ENCODE measurements around the gene ZNF497. TPM values are rescaled to one million over a fixed set of nuclear protein-coding genes. Genes with fewer than 3 reads are reported as not detected.

ZNF497 gene
- total and polyA plus RNA-seq, 4 donors, result 0.97 to 3.8 (median 2.4) TPM

DNA sequence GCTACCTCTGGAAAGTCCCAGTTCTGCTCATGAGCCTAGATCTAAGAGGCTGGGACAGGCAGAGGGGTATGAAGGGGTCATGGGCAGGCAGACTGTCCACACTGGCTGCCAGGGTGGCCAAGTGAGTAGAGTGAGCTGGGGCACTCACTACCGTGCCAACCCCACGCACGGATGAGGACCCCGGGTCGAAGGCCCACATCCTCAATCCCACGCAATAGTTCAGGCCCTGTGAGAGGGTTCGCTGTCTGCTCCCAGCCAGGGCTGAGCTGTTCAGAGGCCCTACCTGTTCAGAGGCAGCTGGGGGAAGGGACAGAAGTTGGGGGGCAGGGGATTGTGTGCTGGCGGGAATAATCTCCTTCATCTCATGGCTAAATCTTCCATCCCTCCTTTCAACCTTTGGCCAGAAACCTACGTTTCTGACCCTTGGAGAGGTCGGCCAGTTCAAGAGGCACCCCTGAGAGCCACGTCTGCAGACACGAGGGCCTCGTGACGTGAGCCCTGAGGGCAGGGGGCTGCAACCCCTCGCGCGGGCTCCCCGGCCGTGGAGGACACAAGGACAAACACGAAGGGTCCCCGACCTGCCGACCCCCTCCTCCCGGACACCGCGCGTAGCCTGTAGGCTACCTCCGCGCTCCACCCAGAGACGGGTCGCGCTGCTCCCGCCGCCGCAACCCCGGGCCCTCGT lies 23.5 kb upstream of the ZNF497 start:
- Histone ChIP-seq H3K4me3 (peak overlapping the region; percentile 77), H3K9ac (ENCODE audit: insufficient read depth in 1 of 2, low read length in 2 of 2) (peak overlapping the region; percentile 3 to 94), H3K27me3 (ENCODE audit: control insufficient read depth in 3 of 3, insufficient read depth in 3 of 3, low read length in 2 of 3) (no peaks in the 10 kb centered on the region), H3K36me3 (ENCODE audit: control insufficient read depth in 4 of 4, insufficient read depth in 4 of 4, low read length in 4 of 4) (peaks cover 2 to 8% (median 7%) of the 10 kb centered on the region in 4 donors), H3K27ac (ENCODE audit: low read depth in 1 of 2, low read length in 1 of 2) (peak overlapping the region; percentile 97 to 99), H3K9me3 (ENCODE audit: control insufficient read depth in 4 of 4, insufficient read depth in 3 of 4, low read length in 3 of 4) (no peaks in the 10 kb centered on the region), H3K4me1 (ENCODE audit: control insufficient read depth in 5 of 5, insufficient read depth in 5 of 5, low read length in 5 of 5) (peaks cover 0 to 30% (median 17%) of the 10 kb centered on the region in 5 donors)
- no peak for ATAC-seq (ENCODE audit: insufficient read depth, low FRiP score)
- DNase-seq, result no peak
- WGBS, 2 donors, result 8 to 16% methylated on average over 36 of the region's 36 CpGs
- TF ChIP-seq CTCF (IDR thresholded peaks at IDR 0.05; ENCODE audit: control extremely low read depth, extremely low read depth), result no peak

DNA sequence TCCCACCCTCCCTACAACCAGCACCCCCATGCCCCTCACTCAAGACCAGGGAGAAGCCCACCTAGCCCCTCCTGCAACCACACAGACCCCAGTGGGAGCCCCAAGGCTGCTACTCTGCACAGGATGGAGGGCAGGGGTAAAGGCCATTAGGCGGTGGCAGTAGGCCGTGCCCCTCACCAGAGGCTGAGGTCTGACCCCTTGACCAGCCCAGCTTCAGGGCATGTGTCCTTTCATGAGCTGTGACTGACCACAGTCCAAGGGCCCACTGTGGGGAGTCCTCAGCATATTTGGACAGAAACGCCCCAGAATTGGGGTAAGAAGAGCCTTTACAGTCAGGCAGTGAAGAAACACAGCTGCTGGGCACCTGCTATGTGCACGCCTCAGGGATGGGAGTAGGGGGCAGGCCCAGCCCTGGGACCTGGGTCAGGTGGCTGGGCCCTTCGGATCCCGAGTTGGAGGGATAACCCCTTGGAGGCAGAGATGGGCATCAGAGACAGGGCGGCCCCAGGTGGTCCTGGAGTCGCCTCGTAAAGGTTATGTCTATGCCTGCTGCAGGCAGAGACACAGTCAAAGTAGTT lies 22.9 kb upstream of the ZNF497 start:
- H3K27ac ChIP-seq (ENCODE audit: low read depth in 1 of 2, low read length in 1 of 2), result peak overlapping the region; percentile 97 to 99
- peak overlapping the region; percentile 3 to 94 for H3K9ac ChIP-seq (ENCODE audit: insufficient read depth in 1 of 2, low read length in 2 of 2)
- peaks cover 0 to 31% (median 17%) of the 10 kb centered on the region in 5 donors for H3K4me1 ChIP-seq (ENCODE audit: control insufficient read depth in 5 of 5, insufficient read depth in 5 of 5, low read length in 5 of 5)
- DNase-seq, result no peak
- no peaks in the 10 kb centered on the region for H3K27me3 ChIP-seq (ENCODE audit: control insufficient read depth in 3 of 3, insufficient read depth in 3 of 3, low read length in 2 of 3)
- WGBS, 2 donors, result 84 to 85% methylated on average over 9 of the region's 9 CpGs
- H3K9me3 ChIP-seq (ENCODE audit: control insufficient read depth in 4 of 4, insufficient read depth in 3 of 4, low read length in 3 of 4), result no peaks in the 10 kb centered on the region
- ATAC-seq (ENCODE audit: insufficient read depth, low FRiP score), result no peak
- H3K4me3 ChIP-seq, result no peak overlapping the region
- H3K36me3 ChIP-seq (ENCODE audit: control insufficient read depth in 4 of 4, insufficient read depth in 4 of 4, low read length in 4 of 4), result peaks cover 2 to 8% (median 4%) of the 10 kb centered on the region in 4 donors
- TF ChIP-seq CTCF (IDR thresholded peaks at IDR 0.05; ENCODE audit: control extremely low read depth, extremely low read depth), result no peak

DNA sequence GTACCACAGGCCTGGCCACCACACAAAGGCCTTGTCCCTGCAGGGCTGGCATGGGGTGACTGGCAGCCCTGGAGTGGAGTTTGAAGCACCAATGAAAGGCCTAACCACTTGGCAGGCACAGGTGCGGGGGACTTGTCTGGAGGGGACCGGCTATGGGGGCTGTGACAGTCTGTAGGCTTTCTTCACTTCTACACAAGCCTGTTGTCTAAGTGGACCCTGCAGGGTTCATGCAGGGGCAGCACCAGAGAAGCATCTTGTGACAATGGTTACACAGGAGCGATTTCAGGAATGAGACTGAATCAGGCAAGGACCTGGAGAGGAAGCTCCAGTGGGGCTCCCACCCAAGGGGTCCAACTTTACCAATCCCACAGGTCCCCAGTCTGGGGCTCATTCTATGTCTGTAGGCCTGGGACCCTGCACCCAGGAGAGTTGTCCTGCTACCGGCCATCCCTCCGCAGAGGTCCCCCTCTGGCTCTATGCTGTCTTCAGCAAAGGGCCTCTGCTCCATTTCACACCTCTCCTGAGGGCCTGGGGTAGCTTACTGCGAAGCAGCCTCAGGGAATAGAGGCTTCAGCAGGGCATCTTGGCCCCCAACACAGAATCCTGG lies 20.5 kb upstream of the ZNF497 start:
- Histone ChIP-seq H3K9ac (ENCODE audit: insufficient read depth in 1 of 2, low read length in 2 of 2) (no peak overlapping the region), H3K4me1 (ENCODE audit: control insufficient read depth in 5 of 5, insufficient read depth in 5 of 5, low read length in 5 of 5) (peaks cover 0 to 39% (median 18%) of the 10 kb centered on the region in 5 donors), H3K27ac (ENCODE audit: low read depth in 1 of 2, low read length in 1 of 2) (no peak overlapping the region), H3K36me3 (ENCODE audit: control insufficient read depth in 4 of 4, insufficient read depth in 4 of 4, low read length in 4 of 4) (peaks cover 0 to 2% (median 1%) of the 10 kb centered on the region in 4 donors), H3K9me3 (ENCODE audit: control insufficient read depth in 4 of 4, insufficient read depth in 3 of 4, low read length in 3 of 4) (no peaks in the 10 kb centered on the region), H3K4me3 (no peak overlapping the region), H3K27me3 (ENCODE audit: control insufficient read depth in 3 of 3, insufficient read depth in 3 of 3, low read length in 2 of 3) (no peaks in the 10 kb centered on the region)
- no peak for TF ChIP-seq CTCF (IDR thresholded peaks at IDR 0.05; ENCODE audit: control extremely low read depth, extremely low read depth)
- ATAC-seq (ENCODE audit: insufficient read depth, low FRiP score) (no peak), DNase-seq (no peak)
- WGBS, 2 donors, result 92 to 94% methylated on average over 6 of the region's 6 CpGs
